Stimulated activated CD8-positive, alpha-beta memory T cell treated with anti-CD3 and anti-CD28 coated beads, Interleukin-7, amount 100 ng/mL, for 48 hours (primary cell): ENCODE results near the gene STN1.
A peak's percentile ranks its signal among the peaks of the same experiment; 100 is the strongest.

ENCODE experiments used
- DNase-seq, 2 donors: peaks; one replicate each; pipeline ENCODE4 v3.0.0-alpha.2; 2020; ENCODE audit warnings: low read depth in 1 of 2; ENCODE audit errors: extremely low read depth in 1 of 2

The STN1 gene

GRCh38 chr10:103930449-103930848 lies 12.5 kb upstream of the STN1 start:
- no peak for DNase-seq

DNA sequence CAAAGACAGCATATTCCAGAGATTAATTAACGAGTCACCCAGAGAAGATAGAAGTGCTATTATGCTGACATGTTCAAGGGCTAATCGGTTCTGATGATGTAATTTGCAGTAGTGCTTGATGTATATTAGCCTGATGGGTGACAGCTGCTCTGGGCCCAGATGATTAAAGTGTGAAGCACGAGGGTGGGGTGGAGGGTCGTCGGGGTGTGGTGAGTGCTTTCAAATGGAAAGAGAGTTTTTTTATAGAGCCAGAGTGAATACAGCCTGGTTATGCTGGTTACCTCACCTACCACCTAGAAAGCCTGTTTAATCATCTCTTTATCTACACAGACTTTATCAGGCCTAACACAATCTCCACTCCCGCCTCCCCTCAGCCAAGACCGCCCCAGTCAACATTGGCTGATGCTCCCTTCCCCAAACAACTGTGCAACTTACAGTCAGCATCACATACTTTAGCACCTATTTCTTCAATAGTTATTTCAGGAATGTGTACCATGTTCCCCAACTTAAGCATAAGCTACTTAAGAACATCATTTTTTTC lies 11.5 kb upstream of the STN1 start:
- DNase-seq, result no peak

DNA sequence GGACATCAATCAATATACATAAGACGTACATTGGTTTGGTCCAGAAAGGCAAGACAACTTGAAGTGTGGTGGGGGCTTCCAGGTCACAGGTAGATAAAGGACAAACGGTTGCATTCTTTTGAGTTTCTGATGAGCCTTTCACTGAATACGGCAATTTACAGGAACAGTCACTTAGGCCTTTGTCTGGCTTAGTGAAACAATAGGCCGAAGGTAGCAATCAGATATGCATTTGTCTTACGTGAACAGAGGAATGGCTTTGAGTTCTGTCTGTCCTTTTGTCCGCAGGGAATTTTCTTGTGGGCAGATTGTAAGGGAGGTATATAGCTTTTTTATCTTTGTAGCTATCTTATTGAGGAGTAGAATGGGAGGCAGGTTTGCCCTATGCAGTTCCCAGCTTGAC lies 10.8 kb upstream of the STN1 start:
- DNase-seq, result no peak

- DNase-seq, result no peak
These were observed 8.8 kb upstream of the STN1 start for GRCh38 chr10:103926722-103927319.

GRCh38 chr10:103925591-103925990 lies 7.6 kb upstream of the STN1 start:
- DNase-seq, result no peak

DNA sequence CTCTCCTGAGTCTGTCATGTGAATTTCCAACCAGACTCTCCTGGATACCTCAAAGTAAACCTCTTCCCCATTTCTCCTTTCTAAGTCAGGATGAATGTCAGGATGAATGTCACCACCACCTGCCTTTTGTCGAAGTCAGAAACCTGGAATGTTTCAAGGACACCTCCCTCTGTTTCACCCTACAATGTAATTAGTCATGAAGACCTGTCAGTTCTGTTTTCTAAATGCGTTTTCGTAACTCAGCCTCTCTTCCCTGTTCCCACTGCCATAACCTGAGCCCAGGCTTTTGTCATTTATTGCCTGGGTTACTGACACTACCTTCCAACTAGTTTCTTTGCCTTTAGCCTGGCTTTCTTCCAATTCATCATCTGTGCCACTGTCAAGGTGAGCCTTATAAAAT lies 5.5 kb upstream of the STN1 start:
- no peak for DNase-seq

DNA sequence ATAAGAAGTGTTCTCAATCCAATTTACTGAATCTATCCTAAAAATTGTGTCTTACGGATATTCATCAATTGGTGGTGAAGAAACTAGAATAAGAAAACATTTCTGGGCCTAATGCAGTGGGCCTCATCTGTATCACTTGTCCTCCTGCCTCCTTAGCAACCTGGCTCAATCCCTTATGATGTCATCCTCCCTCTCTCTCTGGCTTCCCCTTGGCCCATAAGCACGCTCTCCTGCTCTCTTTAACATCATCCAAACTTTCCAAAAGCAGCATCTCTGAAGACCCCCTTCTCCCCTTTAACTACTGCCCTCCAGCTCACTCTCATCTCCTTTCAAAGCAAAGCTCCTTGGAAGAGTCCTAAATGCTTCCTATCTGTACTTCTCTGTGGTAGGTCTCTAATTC lies 4.7 kb upstream of the STN1 start:
- no peak for DNase-seq

GRCh38 chr10:103921750-103922195 lies 3.8 kb upstream of the STN1 start:
- no peak for DNase-seq

GRCh38 chr10:103921248-103921647 lies 3.3 kb upstream of the STN1 start:
- no peak for DNase-seq

DNA sequence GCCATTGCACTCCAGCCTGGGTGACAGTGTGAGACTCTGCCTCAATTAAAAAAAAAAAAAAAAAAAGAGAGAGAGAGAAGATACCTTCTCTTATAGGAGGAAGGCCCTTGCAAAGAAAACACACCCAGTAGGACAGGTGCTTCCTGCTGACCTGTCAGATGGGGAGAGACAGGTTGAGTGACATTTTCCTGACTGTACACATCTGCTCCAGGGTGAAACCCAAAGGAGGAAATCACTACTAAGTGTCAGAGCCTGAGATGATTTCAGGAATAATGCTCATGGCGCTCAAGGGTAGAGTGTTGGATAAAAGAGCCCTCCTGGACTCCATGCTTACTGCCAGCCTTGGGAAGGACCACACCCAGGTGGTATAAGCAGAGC lies 1.7 kb upstream of the STN1 start:
- DNase-seq, result no peak

- peak in 1 of 2 donors; percentile 16 for DNase-seq
These were observed 507 bp downstream of the STN1 start for GRCh38 chr10:103917302-103918052.

- DNase-seq, result no peak
These were observed 1.1 kb downstream of the STN1 start for GRCh38 chr10:103916876-103917275.

DNA sequence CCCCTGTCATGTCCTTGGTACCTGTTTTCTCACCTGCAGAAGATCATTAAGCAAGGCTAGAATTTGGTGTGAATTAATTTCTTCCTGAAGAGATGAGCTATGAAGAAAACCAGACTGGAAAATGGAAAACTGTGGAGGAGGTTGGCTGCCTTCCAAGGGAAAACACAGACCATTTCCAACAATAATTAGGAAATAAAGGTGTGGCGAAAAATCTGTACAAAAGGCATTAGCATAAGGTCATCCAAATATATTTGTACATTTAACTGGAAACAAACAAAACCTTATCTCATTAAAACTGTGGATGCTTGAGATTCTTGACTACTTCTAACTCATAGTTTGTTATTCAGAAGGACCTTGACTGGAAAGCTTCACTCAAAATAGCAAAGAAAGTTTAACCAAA lies 1.7 kb downstream of the STN1 start:
- no peak for DNase-seq

DNA sequence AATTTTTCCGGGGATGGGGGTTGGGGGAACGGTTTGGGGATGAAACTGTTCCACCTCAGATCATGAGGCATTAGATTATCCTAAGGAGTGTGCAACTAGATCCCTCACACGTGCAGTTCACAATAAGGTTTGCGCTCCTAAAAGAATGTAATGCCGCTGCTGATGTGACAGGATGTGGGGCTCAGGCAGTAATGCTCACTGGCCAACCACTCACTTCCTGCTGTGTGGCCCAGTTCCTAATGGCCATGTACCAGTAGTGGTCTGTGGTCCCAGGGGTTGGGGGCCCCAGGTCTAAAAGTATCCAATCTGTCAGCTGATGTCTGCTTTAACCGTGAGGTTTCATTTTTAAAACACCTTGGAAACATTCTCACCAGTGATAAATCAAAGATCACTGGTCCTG lies 2.2 kb downstream of the STN1 start:
- no peak for DNase-seq

- no peak for DNase-seq
These were observed 5.2 kb downstream of the STN1 start for GRCh38 chr10:103912759-103913158.

DNA sequence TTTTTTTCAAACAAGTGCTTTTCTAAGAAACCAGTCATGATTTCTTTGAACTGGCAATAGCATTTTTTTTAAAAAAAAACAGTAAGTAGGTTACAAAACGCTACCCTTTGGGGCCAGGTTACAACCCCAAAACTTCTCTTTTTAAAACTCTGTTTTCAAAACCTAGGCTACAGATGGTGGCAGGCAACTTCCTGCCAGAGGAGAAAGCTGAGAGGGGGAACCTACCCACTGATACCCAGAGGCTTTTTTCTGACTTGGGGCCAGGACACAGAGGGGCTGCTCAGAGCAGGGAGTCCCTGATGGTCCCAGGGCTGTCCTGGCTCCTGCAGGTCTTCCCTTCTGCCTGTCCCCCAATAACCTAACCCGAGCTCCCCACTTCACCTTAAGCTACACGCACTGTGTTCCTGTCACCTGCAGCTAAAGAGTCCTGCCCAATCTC lies 6.9 kb downstream of the STN1 start:
- no peak for DNase-seq

GRCh38 chr10:103910442-103911012 lies 7.5 kb downstream of the STN1 start:
- DNase-seq, result no peak

DNA sequence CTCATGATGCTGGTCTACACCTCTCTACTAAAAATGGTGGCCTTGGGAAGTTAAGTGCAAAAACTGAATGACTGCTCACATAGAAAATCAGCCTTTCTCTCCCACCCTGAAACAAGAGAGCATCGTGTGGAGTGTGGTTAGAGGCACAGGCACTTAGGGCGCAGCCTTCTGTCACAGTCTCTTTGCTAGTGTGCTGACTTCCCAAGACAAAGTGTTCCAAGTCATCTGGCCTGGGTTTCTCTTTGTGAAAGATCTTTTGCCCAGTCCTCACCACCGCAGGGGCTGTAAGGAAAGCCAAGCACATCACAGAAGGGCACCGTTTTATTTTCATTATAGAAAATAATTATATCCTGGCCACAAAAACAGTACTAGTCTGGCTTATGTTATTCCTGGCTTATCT lies 12.5 kb downstream of the STN1 start:
- DNase-seq, result no peak

GRCh38 chr10:103901299-103901698 lies 16.7 kb downstream of the STN1 start:
- no peak for DNase-seq

- no peak for DNase-seq
These were observed 18.7 kb downstream of the STN1 start for GRCh38 chr10:103899312-103899711.

- DNase-seq, result no peak
These were observed 20.7 kb downstream of the STN1 start for GRCh38 chr10:103897241-103897774.

DNA sequence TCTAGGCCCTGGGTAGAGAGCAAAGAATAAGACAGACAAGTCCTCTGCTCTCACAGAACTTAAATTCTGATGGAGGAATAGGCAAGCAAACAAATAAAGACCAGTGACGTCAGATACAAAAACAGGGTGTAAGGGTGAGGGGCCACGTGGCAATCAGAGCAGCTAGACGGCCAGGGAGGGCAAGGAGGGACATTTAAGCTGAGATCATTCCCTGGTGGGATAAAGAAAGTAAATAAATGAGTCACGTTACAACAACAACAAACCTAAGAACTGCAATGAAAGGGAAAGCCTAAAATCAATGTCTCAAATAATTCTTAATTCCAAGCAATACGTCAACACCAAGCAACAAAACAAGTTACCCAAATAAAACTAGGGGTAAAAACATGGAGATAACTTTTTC lies 21.8 kb downstream of the STN1 start:
- no peak for DNase-seq
